Hypothalamus (tissue), 51 donors: ENCODE measurements around the gene ARHGAP45.
"Not testable (repeated sequence)": the region's sequence is repeated elsewhere in the genome, so short reads cannot be mapped to it uniquely, and the experiment has no call there.

Source experiments
- DNase-seq, 51 donors: peaks; one replicate each; lab custom pipeline; 2025; lab: John Stamatoyannopoulos, UW

Gene ARHGAP45

GRCh38 chr19:1112268-1113029 is 45.5 kb downstream of the ARHGAP45 start:
- no peak for DNase-seq

- peak; percentile 31 to 97 (median 89) for DNase-seq
Measured at GRCh38 chr19:1113030-1113985, 46.3 kb downstream of the ARHGAP45 start.

- no peak for DNase-seq
Measured at GRCh38 chr19:1113986-1114483, 47.1 kb downstream of the ARHGAP45 start.

- DNase-seq: not testable (repeated sequence)
Measured at GRCh38 chr19:1114728-1115127, 47.8 kb downstream of the ARHGAP45 start.

GRCh38 chr19:1115646-1116420 is 48.9 kb downstream of the ARHGAP45 start:
- no peak for DNase-seq

- DNase-seq: no peak
Measured at GRCh38 chr19:1116726-1117581, 50.0 kb downstream of the ARHGAP45 start.

- DNase-seq: no peak
Measured at GRCh38 chr19:1117654-1118053, 50.7 kb downstream of the ARHGAP45 start.

GRCh38 chr19:1118999-1119398 is 52.0 kb downstream of the ARHGAP45 start:
- DNase-seq: no peak

GRCh38 chr19:1119475-1120217 is 52.7 kb downstream of the ARHGAP45 start:
- DNase-seq: no peak

- DNase-seq: no peak
Measured at GRCh38 chr19:1121395-1121794, 54.4 kb downstream of the ARHGAP45 start.

GRCh38 chr19:1122021-1122971 is 55.3 kb downstream of the ARHGAP45 start:
- no peak for DNase-seq

GRCh38 chr19:1122972-1123363 is 56.0 kb downstream of the ARHGAP45 start:
- DNase-seq: no peak

GRCh38 chr19:1123381-1123780 is 56.4 kb downstream of the ARHGAP45 start:
- DNase-seq: no peak

- no peak for DNase-seq
Measured at GRCh38 chr19:1123885-1124677, 57.1 kb downstream of the ARHGAP45 start.

GRCh38 chr19:1125601-1126467 is 58.9 kb downstream of the ARHGAP45 start:
- no peak for DNase-seq
